CD4-positive, alpha-beta memory T cell (primary cell): Measurements from ENCODE around the gene HSPA9. TPM values are rescaled to one million over a fixed set of nuclear protein-coding genes. Genes with fewer than 3 reads are reported as not detected.
A peak's percentile ranks its signal among the peaks of the same experiment; 100 is the strongest.

ENCODE experiments used
- CTCF ChIA-PET: fragments of 350-600 bp; sonication (Branson Sonifier 250); formaldehyde crosslinking; loops from one replicate; lab custom pipeline; 2021; ENCODE audit warnings: inconsistent platforms; ENCODE audit not compliant: partially characterized antibody; lab: Charles Lee
- POLR2A ChIA-PET: fragments of 350-600 bp; sonication (Branson Sonifier 250); formaldehyde crosslinking; loops from one replicate; lab custom pipeline; 2021; ENCODE audit not compliant: partially characterized antibody; lab: Charles Lee
- DNase-seq, 5 donors: peaks; one replicate each; pipeline versions ENCODE4 v3.0.0 to v3.0.0-alpha.2; 2020 to 2022; ENCODE audit warnings: mixed read lengths in 1 of 5
- H3K27ac ChIP-seq: one replicate; pipeline ENCODE4 v1.7.0; 2013; ENCODE audit warnings: low read depth, low read length
- H3K27me3 ChIP-seq: 2 replicates; pipeline ENCODE4 v1.7.0; 2013; ENCODE audit warnings: mild to moderate bottlenecking, low read length, moderate library complexity; ENCODE audit not compliant: insufficient read depth
- H3K36me3 ChIP-seq: 2 replicates; pipeline ENCODE4 v1.7.0; 2013; ENCODE audit warnings: mild to moderate bottlenecking, low read length, moderate library complexity; ENCODE audit not compliant: insufficient read depth
- H3K4me1 ChIP-seq: 2 replicates; pipeline ENCODE4 v1.7.0; 2013; ENCODE audit warnings: mild to moderate bottlenecking, low read length, moderate library complexity; ENCODE audit not compliant: insufficient read depth
- H3K4me3 ChIP-seq, 2 donors: one replicate each; pipeline ENCODE4 v1.7.0; 2013; ENCODE audit warnings: low read length in 2 of 2, mild to moderate bottlenecking in 1 of 2
- H3K9me3 ChIP-seq, 2 donors: one replicate each; pipeline ENCODE4 v1.7.0; 2013; ENCODE audit warnings: low read length in 2 of 2, control low read depth in 1 of 2; ENCODE audit not compliant: control insufficient read depth in 1 of 2
- H3K27ac Mint-ChIP-seq, 7 donors: one replicate each; pipeline ENCODE4 v1.8.0; 2020 to 2021; ENCODE audit warnings: mixed read lengths in 7 of 7, mild to moderate bottlenecking in 6 of 7, inconsistent platforms in 3 of 7, moderate library complexity in 3 of 7
- H3K27me3 Mint-ChIP-seq, 2 donors: one replicate each; pipeline ENCODE4 v1.8.0; 2020 to 2021; ENCODE audit warnings: mixed read lengths in 2 of 2
- H3K36me3 Mint-ChIP-seq, 2 donors: one replicate each; pipeline ENCODE4 v1.8.0; 2020 to 2021; ENCODE audit warnings: mixed read lengths in 2 of 2, inconsistent platforms in 1 of 2, mild to moderate bottlenecking in 1 of 2
- H3K4me1 Mint-ChIP-seq, 4 donors: one replicate each; pipeline ENCODE4 v1.8.0; 2020 to 2021; ENCODE audit warnings: mixed read lengths in 4 of 4, mild to moderate bottlenecking in 1 of 4
- H3K4me3 Mint-ChIP-seq, 8 donors: one replicate each; pipeline ENCODE4 v1.8.0; 2020 to 2021; ENCODE audit warnings: mixed read lengths in 8 of 8, mild to moderate bottlenecking in 7 of 8, moderate library complexity in 6 of 8, inconsistent platforms in 3 of 8
- H3K9me3 Mint-ChIP-seq, 8 donors: one replicate each; pipeline ENCODE4 v1.8.0; 2020 to 2021; ENCODE audit warnings: mixed read lengths in 8 of 8, mild to moderate bottlenecking in 5 of 8, inconsistent platforms in 3 of 8, moderate library complexity in 1 of 8
- intact Hi-C: fragments of 100-400 bp; cut with micrococcal nuclease; formaldehyde crosslinking; loops from one replicate; pipeline ENCODE4 v1.15.1; 2023
- polyA plus RNA-seq, 2 donors: library from polyadenylated mRNA; unstranded; fragments of 300-500 nt; fragmentation: Illumina TruSeq; gene quantifications; one replicate each; pipeline ENCODE4 v1.2.3, GENCODE V29; 2021
- total RNA-seq, 2 experiments: library from RNA; stranded (reverse); gene quantifications; one replicate each; pipeline ENCODE4 v1.2.3, GENCODE V29; 2021

Gene HSPA9
- total and polyA plus RNA-seq, 4 experiments from 2014 or later, result 144 to 171 (median 154) TPM

DNA sequence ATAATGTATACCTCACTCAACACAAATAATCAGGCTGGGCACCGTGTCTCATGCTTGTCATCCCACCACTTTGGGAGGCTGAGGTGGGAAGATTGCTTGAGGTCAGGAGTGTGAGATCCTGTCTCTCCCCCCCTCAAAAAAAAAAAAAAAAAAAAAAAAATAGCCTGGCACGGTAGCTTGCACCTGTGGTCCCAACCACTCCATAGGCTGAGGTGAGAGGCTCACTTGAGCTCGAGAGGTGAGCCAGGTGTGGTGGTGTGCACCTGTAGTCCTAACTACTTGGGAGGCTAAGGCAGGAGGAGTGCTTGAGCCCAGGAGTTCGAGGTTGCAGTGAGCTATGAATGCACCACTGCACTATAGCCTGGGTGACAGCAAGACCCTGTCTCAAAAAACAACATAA is 22.5 kb downstream of the HSPA9 start:
- peak overlapping the region in 3 of 7 donors; percentile 6 to 69 (median 29) for H3K27ac Mint-ChIP-seq
- CTCF ChIA-PET, result interaction anchor here (0.9 kb wide), 1 partner anchor 9 kb away, joined by 6 read pairs; the partner anchor contains the start of gene ETF1

DNA sequence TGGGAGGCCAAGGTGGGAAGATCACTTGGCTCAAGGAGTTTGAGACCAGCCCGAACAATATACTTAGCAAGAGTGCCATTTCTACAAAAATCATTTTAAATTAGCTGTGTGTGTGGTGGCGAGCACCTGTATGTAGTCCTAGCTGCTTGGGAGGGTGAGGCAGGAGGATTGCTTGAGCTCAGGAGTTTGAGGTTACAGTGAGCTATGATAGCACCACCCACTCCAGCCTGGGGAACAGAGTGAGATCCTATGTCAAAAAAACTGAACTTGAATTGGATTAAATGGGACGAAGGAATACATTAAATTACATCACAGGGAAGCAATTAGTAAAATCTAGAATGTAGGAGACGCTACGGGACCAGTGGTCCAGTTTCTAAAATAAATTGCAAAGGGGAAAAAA is 25.8 kb downstream of the HSPA9 start:
- CTCF ChIA-PET, result interaction anchor here (1.0 to 2.9 kb wide), 6 partner anchors 11 to 181 kb away, joined by 3 to 15 read pairs (median 4); no protein-coding TSS in a partner anchor
- peaks cover 34 to 60% (median 40%) of the 10 kb centered on the region in 4 donors for H3K4me1 Mint-ChIP-seq
- POLR2A ChIA-PET, result interaction anchor here (1.3 to 3.4 kb wide), 2 partner anchors 16 to 26 kb away, joined by 4 to 20 read pairs; partner anchors contain the start of gene HSPA9
- no peak overlapping the region for H3K4me3 Mint-ChIP-seq
- Histone ChIP-seq H3K4me1 (peaks cover 42% of the 10 kb centered on the region), H3K9me3 (no peaks in the 10 kb centered on the region), H3K4me3 (no peak overlapping the region), H3K27me3 (no peaks in the 10 kb centered on the region), H3K36me3 (peaks cover 1% of the 10 kb centered on the region), H3K27ac (no peak overlapping the region)
- H3K27me3 Mint-ChIP-seq, result no peaks in the 10 kb centered on the region
- intact Hi-C loops, result no loop called here
- no peak for DNase-seq
- H3K36me3 Mint-ChIP-seq, result peaks cover 7 to 20% of the 10 kb centered on the region in 2 donors
- peaks cover 0 to 4% (median 0%) of the 10 kb centered on the region in 8 donors for H3K9me3 Mint-ChIP-seq
- peak overlapping the region in 2 of 7 donors; percentile 64 to 83 for H3K27ac Mint-ChIP-seq

More for the DNA sequence above, 22.5 kb downstream of the HSPA9 start:
- Histone ChIP-seq H3K4me3 (no peak overlapping the region), H3K27ac (no peak overlapping the region), H3K9me3 (no peaks in the 10 kb centered on the region), H3K36me3 (peaks cover 33% of the 10 kb centered on the region), H3K4me1 (peaks cover 13% of the 10 kb centered on the region), H3K27me3 (no peaks in the 10 kb centered on the region)
- intact Hi-C loops, result no loop called here
- Mint-ChIP-seq H3K4me3 (no peak overlapping the region), H3K9me3 (peaks cover 0 to 4% (median 0%) of the 10 kb centered on the region in 8 donors), H3K36me3 (peaks cover 25 to 50% of the 10 kb centered on the region in 2 donors), H3K27me3 (no peaks in the 10 kb centered on the region), H3K4me1 (peaks cover 19 to 30% (median 21%) of the 10 kb centered on the region in 4 donors)
- POLR2A ChIA-PET, result interaction anchor here (1.1 to 3.8 kb wide), 3 partner anchors 10 to 23 kb away, joined by 3 to 21 read pairs (median 12); partner anchors contain the start of gene ETF1
- DNase-seq, result no peak

DNA sequence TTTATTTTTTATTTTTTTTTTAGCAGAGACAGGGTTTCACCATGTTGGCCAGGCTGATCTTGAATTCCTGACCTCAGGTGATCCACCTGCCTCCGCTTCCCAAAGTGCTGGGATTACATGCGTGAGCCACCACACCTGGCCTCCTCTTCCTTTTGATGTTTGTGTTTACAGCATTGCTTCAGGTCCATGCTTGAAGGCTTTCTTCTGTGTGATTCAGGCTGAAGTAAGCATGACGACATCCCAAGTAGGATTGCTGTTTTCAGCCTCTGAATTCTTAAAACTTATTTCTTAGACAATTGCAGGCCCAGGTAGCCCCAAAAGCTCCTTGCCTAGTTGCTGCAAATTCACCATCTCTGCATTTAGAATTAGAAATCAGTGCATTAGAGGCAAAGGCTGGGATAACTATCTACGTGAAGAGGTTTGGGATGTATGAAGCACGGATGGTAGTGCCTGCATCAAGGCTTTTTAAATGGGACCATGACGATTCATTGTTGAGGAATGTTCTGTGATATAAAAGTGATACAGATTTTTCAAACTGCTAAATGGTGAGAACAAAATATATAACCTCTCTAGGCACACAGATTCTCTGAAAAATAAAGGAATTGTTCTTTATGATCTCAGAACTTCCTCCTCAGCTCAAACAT is 29.2 kb downstream of the HSPA9 start:
- no peak overlapping the region for H3K4me3 ChIP-seq

DNA sequence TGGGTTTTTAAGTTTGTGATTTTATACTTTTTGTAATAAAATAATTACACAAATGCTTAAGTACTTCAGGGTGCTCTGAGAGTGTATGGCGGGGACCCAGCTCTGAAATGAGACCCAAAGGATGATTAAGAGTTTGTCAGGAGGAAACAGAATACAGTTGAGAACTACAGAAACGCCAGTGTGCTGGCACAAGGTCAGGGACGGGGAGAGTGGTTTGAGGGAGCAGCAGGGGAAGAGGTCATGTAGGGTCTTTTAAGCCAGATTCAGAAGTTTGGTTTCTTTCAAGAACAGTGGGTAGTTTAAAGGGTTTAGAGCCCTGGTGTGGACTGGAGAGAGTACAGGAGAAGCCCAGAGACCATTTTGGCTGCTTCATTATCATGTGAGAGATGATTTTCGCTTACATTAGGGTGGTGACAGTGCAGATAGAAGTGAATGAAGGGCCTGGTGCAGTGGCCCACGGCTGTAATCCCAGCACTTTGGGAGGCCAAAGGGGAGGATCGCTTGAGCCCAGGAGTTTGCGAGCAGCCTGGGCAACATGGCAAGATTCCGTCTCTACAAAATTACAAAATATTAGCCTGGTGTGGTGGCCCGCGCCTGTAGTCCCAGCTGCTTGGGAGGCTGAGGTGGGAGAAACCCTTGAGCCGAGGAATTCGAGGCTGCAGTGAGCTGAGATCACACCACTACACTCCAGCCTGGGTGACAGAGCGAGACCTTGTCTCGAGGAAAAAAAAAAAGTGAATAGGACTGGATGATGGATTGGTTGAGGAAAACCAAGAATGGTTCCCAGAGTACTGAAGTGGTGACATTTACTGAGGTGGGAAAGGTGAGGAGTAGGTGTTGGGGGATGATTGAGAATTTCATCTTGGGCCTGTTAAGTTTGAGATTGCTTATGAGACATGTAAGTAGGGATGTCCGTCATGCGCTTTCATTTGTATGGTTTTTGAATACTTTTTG is 30.7 kb downstream of the HSPA9 start:
- peaks cover 0 to 37% of the 10 kb centered on the region in 2 donors for H3K36me3 Mint-ChIP-seq
- Histone ChIP-seq H3K27ac (peak overlapping the region; percentile 100), H3K4me1 (peaks cover 75% of the 10 kb centered on the region), H3K36me3 (no peaks in the 10 kb centered on the region), H3K4me3 (peak overlapping the region; percentile 80 to 92), H3K27me3 (no peaks in the 10 kb centered on the region), H3K9me3 (no peaks in the 10 kb centered on the region)
- intact Hi-C loops, result no loop called here
- DNase-seq, result peak in 1 of 5 donors; percentile 15
- H3K27me3 Mint-ChIP-seq, result no peaks in the 10 kb centered on the region
- H3K4me3 Mint-ChIP-seq, result peak overlapping the region; percentile 95 to 100 (median 100)
- H3K4me1 Mint-ChIP-seq, result peaks cover 49 to 85% (median 71%) of the 10 kb centered on the region in 4 donors
- ChIA-PET POLR2A (interaction anchor here (0.6 to 3.9 kb wide), 13 partner anchors 8 to 1017 kb away, joined by 3 to 124 read pairs (median 9); partner anchors contain the start of genes EGR1, HNRNPA0, HSPA9 and MATR3), CTCF (interaction anchor here (0.6 to 2.9 kb wide), 9 partner anchors 8 to 858 kb away, joined by 3 to 21 read pairs (median 4); partner anchors contain the start of genes CDC25C and HSPA9)
- peaks cover 0 to 5% (median 0%) of the 10 kb centered on the region in 8 donors for H3K9me3 Mint-ChIP-seq
- H3K27ac Mint-ChIP-seq, result peak overlapping the region; percentile 99 to 100 (median 100)

More for the DNA sequence above, 29.2 kb downstream of the HSPA9 start:
- H3K4me1 Mint-ChIP-seq, result peaks cover 39 to 75% (median 58%) of the 10 kb centered on the region in 4 donors
- peaks cover 0 to 29% of the 10 kb centered on the region in 2 donors for H3K36me3 Mint-ChIP-seq
- intact Hi-C loops, result no loop called here
- Histone ChIP-seq H3K36me3 (no peaks in the 10 kb centered on the region), H3K9me3 (no peaks in the 10 kb centered on the region), H3K27ac (peak overlapping the region; percentile 0), H3K27me3 (no peaks in the 10 kb centered on the region), H3K4me1 (peaks cover 61% of the 10 kb centered on the region)
- peak overlapping the region in 6 of 8 donors; percentile 3 to 54 (median 34) for H3K4me3 Mint-ChIP-seq
- CTCF ChIA-PET, result interaction anchor here (0.9 to 1.0 kb wide), 2 partner anchors 34 to 97 kb away, joined by 3 to 4 read pairs; no protein-coding TSS in a partner anchor
- no peaks in the 10 kb centered on the region for H3K27me3 Mint-ChIP-seq
- no peak for DNase-seq
- POLR2A ChIA-PET, result interaction anchor here (1.5 kb wide), 1 partner anchor 29 kb away, joined by 3 read pairs; the partner anchor contains the start of gene HSPA9
- H3K27ac Mint-ChIP-seq, result peak overlapping the region in 6 of 7 donors; percentile 29 to 100 (median 85)
- H3K9me3 Mint-ChIP-seq, result peaks cover 0 to 6% (median 0%) of the 10 kb centered on the region in 8 donors

DNA sequence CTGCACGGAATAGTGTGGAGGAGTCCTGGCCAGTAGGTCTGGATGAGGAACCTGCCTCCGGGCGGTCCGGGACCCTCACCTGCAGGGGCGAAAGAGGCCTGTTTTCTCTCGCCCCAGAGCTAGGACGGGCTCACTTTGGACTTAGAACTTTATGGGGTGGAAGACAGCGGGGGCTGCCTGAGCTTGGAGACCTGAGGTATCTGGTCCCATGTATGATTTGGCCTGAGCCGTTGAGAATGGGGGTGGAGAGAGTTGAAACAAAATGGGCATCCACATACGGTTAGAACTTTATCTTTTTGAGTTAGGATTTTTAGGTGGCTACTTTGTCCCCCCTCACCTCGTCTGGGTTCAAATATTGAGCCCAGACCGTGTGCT is 31.5 kb downstream of the HSPA9 start:
- peaks cover 0 to 4% (median 0%) of the 10 kb centered on the region in 8 donors for H3K9me3 Mint-ChIP-seq
- H3K4me3 Mint-ChIP-seq, result peak overlapping the region; percentile 95 to 100 (median 100)
- no peaks in the 10 kb centered on the region for H3K27me3 ChIP-seq
- peaks cover 50 to 88% (median 73%) of the 10 kb centered on the region in 4 donors for H3K4me1 Mint-ChIP-seq
- peak overlapping the region; percentile 80 to 92 for H3K4me3 ChIP-seq
- no peak for DNase-seq
- intact Hi-C loops, result loop anchor here (1.0 to 2.0 kb wide), 7 partner anchors 32 to 750 kb away; partner anchors contain the start of genes BRD8, EGR1, HSPA9 and KIF20A
- CTCF ChIA-PET, result interaction anchor here (0.6 to 2.9 kb wide), 13 partner anchors 9 to 859 kb away, joined by 3 to 21 read pairs (median 4); partner anchors contain the start of genes CDC25C, EGR1, HSPA9 and KDM3B
- no peaks in the 10 kb centered on the region for H3K27me3 Mint-ChIP-seq
- H3K9me3 ChIP-seq, result no peaks in the 10 kb centered on the region
- H3K27ac ChIP-seq, result peak overlapping the region; percentile 100
- H3K27ac Mint-ChIP-seq, result peak overlapping the region; percentile 99 to 100 (median 100)
- POLR2A ChIA-PET, result interaction anchor here (0.6 to 3.9 kb wide), 24 partner anchors 9 to 1571 kb away, joined by 3 to 124 read pairs (median 6); partner anchors contain the start of genes BRD8, CDC25C, EGR1 and FAM53C
- H3K36me3 Mint-ChIP-seq, result peaks cover 0 to 38% of the 10 kb centered on the region in 2 donors
- peaks cover 78% of the 10 kb centered on the region for H3K4me1 ChIP-seq
- no peaks in the 10 kb centered on the region for H3K36me3 ChIP-seq
